Erythroblast (primary cell): ENCODE data around the gene CREBRF.
A peak's percentile ranks its signal among the peaks of the same experiment; 100 is the strongest.
"Not testable (repeated sequence)": the region's sequence is repeated elsewhere in the genome, so short reads cannot be mapped to it uniquely, and the experiment has no call there.

Experiments
- DNase-seq, 2 experiments: peaks; one replicate each; lab custom pipeline; 2025; lab: John Stamatoyannopoulos, UW
- GATA1 ChIP-seq: IDR thresholded peaks from 2 replicates; pipeline ENCODE4 v1.6.1; 2011; ENCODE audit warnings: low read depth, mild to moderate bottlenecking, control low read depth, low read length, moderate library complexity
- POLR2A ChIP-seq: IDR thresholded peaks from 2 replicates; pipeline ENCODE4 v1.6.1; 2011; ENCODE audit warnings: mild to moderate bottlenecking, low read length

The CREBRF gene, protein sequence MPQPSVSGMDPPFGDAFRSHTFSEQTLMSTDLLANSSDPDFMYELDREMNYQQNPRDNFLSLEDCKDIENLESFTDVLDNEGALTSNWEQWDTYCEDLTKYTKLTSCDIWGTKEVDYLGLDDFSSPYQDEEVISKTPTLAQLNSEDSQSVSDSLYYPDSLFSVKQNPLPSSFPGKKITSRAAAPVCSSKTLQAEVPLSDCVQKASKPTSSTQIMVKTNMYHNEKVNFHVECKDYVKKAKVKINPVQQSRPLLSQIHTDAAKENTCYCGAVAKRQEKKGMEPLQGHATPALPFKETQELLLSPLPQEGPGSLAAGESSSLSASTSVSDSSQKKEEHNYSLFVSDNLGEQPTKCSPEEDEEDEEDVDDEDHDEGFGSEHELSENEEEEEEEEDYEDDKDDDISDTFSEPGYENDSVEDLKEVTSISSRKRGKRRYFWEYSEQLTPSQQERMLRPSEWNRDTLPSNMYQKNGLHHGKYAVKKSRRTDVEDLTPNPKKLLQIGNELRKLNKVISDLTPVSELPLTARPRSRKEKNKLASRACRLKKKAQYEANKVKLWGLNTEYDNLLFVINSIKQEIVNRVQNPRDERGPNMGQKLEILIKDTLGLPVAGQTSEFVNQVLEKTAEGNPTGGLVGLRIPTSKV

GRCh38 chr5:173055983-173056782, at the start of gene CREBRF:
TSS of gene CREBRF (plus strand) at chr5:173056352. CDS start at chr5:173080776, 24,424 bp downstream.
- TF ChIP-seq POLR2A: peak; percentile 39
- TF ChIP-seq GATA1: no peak
- DNase-seq: peak; percentile 97 to 98

GRCh38 chr5:173010021-173010420, 46.1 kb upstream of the CREBRF start:
- DNase-seq: no peak
- TF ChIP-seq POLR2A (no peak), GATA1 (no peak)

DNA sequence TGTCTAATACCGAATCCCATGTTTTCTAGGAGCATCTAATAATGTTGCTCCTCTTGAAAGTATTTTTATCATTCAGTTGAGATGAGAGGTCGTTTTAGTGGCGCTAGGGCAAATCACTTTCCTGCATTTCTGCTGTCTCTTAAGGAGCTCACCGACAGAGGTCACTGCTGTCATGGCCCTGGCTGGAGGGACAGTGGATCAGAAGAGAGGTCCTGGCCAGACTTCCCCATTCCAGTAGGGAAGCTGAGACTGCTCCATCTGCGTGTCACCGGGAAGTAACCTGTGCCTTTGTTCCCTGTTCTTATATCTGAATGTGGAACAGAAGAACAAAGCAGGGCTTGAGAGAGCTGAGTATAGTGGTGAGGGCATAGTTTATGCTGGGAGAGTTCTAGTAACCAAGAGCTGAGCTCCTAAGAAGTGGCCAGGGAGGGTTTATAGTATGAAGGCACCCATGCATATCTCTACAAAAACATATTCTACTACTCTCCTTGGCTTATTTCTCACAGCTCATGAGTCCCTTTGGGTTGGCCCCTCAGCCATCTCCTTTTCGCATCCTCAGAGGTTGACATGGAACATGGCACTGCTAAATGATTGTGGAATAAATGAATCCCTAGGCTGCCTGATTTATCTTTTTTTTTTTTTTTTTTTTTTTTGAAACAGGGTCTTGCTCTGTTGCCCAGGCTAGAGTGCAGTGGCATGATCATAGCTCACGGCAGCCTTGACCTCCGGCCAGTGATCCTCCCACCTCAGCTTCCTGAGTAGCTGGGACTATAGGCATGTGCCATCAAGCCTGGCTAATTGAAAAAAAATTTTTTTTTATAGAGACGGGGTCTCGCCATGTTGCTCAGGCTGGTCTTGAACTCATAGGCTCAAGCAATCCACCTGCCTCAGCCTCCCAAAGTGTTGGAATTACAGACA, 45.3 kb upstream of the CREBRF start:
- peak; percentile 11 to 33 for DNase-seq
- no peak for TF ChIP-seq GATA1
- no peak for TF ChIP-seq POLR2A

DNA sequence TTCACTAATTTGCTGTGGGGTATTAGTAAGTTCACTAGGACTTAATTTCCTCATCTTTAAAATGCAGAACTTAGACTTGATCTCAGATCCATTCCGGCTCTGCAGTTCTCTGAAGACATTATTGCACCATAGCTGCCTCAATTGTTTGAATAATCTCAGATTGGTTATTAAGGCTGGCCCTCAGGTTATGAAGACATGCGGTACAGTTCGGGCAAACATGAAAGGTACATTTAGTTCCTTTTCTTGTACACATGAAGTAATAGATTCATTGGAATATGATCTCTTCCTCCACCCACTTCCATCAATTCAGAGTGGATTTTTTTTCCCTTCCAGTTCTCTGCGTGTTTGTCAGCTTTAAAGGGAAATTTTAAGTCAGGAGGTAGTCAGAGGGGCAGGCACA, 44.6 kb upstream of the CREBRF start:
- no peak for DNase-seq
- TF ChIP-seq POLR2A: no peak
- TF ChIP-seq GATA1: no peak

DNA sequence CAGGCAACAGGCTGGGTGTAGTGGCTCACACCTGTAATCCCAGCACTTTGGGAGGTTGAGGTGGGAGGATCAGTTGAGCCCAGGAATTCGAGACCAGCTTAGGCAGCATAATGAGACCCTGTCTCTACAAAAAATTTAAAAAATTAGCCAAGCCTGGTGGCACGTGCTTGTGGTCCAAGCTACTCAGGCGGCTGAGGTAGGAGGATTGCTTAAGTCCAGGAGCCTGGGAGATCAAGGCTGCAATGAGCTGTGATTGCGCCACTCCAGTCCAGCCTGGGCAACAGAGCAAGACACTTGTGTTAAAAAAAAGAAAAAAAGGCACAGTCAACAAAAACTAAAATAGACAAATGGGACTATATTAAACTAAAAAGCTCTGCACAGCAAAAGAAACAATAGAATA, 43.3 kb upstream of the CREBRF start:
- TF ChIP-seq POLR2A: no peak
- no peak for TF ChIP-seq GATA1
- DNase-seq: no peak

GRCh38 chr5:173014671-173015070, 41.5 kb upstream of the CREBRF start:
- TF ChIP-seq POLR2A: no peak
- no peak for TF ChIP-seq GATA1

DNA sequence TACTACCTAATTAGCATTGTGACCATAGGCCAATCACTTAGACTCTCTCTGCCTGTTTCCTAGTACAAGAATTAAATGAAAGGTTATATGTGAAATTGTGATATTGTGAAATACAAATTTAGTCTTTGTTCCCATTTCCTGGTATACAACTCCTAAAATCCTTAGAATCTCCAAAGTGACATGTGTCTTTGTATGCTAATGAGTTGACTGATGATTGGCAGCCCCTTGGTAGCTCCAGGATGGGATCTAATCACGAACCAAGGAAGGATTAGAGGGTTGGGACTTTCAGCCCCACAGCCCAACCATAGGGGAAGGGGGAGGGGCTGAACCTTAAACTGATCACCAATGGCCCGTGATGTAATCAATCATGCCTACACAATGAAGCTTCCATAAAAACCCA, 41.0 kb upstream of the CREBRF start:
- DNase-seq: no peak
- TF ChIP-seq POLR2A (no peak), GATA1 (no peak)

More at GRCh38 chr5:173014671-173015070, 41.5 kb upstream of the CREBRF start:
- DNase-seq: no peak

DNA sequence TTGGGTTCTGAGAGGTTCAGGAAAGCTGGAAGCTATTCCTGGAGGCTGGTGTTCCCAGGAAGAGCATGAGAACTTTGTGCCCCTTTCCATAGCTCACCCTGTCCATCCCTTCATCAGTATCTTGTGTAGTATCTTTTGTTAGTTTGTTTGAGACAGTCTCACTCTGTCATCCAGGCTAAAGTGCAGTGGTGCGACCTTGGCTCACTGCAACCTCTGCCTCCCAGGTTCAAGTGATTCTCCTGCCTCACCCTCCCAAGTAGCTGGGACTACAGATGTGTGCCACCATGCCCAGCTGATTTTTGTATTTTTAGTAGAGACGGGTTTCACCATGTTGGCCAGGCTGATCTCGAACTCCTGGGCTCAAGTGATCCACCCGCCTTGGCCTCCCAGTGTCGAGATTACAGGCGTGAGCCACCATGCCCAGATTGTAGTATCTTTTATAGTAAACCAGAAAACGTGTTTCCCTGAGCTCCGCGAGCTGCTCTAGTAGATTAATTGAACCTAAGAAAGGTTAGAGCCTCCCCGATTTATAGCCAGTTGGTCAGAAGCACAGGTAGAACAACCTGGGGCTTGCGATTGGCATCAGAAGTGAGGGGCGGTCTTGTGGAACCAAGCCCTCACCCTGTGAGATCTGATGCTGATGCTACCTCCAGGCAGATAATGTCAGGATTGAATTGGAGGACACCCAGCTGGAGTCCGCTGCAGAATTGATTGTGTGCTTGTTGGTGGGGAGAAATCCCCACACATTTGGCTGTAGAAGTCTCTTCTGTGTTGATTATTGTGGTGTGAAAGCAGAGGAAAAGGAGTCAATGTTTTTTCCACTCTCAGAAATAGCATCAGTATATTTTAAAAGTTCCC, 40.3 kb upstream of the CREBRF start:
- TF ChIP-seq POLR2A: no peak
- no peak for TF ChIP-seq GATA1
- DNase-seq: no peak

- no peak for DNase-seq
- no peak for TF ChIP-seq POLR2A
- no peak for TF ChIP-seq GATA1
Observed at GRCh38 chr5:173016598-173017046, 39.5 kb upstream of the CREBRF start.

DNA sequence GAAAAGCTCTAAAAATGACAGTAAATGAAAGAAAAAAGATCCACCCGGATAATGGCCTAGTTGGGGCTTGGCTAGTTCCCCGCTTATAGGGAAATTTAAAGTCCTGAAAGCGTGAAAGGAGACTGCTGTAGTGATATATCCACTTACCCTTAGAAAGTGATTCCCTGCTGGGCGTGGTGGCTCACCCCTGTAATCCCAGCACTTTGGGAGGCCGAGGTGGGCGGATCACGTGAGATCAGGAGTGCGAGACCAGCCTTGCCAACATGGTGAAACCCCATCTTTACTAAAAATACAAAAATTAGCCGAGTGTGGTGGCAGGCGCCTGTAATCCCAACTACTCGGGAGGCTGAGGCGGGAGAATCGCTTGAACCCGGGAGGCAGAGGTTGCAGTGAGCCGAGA, 39.1 kb upstream of the CREBRF start:
- DNase-seq: not testable (repeated sequence)

GRCh38 chr5:173018358-173018757, 37.8 kb upstream of the CREBRF start:
- TF ChIP-seq POLR2A (no peak), GATA1 (no peak)
- no peak for DNase-seq

DNA sequence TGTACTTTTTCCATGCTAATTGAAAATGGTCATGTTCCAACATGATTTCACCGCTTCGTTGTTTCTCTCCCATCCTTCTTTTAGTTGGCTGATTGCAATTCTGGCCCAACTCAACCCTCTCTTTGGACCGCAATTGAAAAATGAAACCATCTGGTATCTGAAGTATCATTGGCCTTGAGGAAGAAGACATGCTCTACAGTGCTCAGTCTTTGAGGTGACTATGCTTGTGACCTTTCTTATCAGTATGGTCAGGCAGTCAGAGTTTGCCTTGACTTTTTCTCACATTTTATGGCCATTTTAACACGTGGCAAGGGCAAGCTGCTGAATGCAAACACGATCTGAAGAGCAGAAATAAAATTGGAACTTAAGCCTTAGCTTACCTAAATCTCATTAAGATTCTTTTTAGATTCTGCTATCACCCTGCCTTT, 36.0 kb upstream of the CREBRF start:
- TF ChIP-seq GATA1 (no peak), POLR2A (no peak)
- no peak for DNase-seq
